A549 (cell line): ENCODE results near the gene NUDT16. TPM values are rescaled to one million over a fixed set of nuclear protein-coding genes. Genes with fewer than 3 reads are reported as not detected.

ENCODE experiments used
- ATAC-seq, 2 experiments: fragments of 200-7000 bp in 1 of 2; fragments of >200 bp in 1 of 2; cut with Nextera tagmentation in 1 of 2; cut with Tn5 transposase in 1 of 2; 3 replicates each; pipeline versions ENCODE4 v1.8.0 to v1.9.1; 2018 to 2020; ENCODE audit warnings: mild to moderate bottlenecking in 1 of 2, moderate library complexity in 1 of 2
- CTCF ChIA-PET: fragments of 300-600 bp; sonication (Branson Sonifier 250); formaldehyde crosslinking; extraction: SDS; loops from one replicate; lab custom pipeline; 2021; ENCODE audit warnings: antibody characterized with exemption, inconsistent platforms; lab: Yijun Ruan, JAX
- POLR2A ChIA-PET: fragments of 350-600 bp; formaldehyde crosslinking; extraction: SDS; loops from one replicate; lab custom pipeline; 2021; ENCODE audit warnings: antibody characterized with exemption, inconsistent platforms; lab: Yijun Ruan, JAX
- DNase-seq, 2 experiments: peaks; one replicate each; pipeline versions ENCODE4 v3.0.0 to v3.0.0-alpha.2; 2011 to 2016; ENCODE audit warnings: low read depth in 1 of 2, low spot score in 1 of 2
- FAIRE-seq: peaks from 2 replicates; lab custom pipeline; 2011; peaks lifted over from hg19 to GRCh38; lab: Jason Lieb, UNC
- H3K27ac ChIP-seq, 2 experiments: fragments of >200 bp; sonication (Bioruptor Twin); formaldehyde crosslinking; 3 replicates each; pipeline ENCODE4 v1.5.1; 2016 to 2017
- H3K4me1 ChIP-seq: fragments of >200 bp; sonication (Bioruptor Twin); formaldehyde crosslinking; 3 replicates; pipeline ENCODE4 v1.6.1; 2016
- H3K4me2 ChIP-seq: fragments of >200 bp; sonication (Bioruptor Twin); formaldehyde crosslinking; 3 replicates; pipeline ENCODE4 v1.6.1; 2016
- H3K4me3 ChIP-seq: fragments of >200 bp; sonication (Bioruptor Twin); formaldehyde crosslinking; 3 replicates; pipeline ENCODE4 v1.5.1; 2016
- H3K9me3 ChIP-seq: fragments of >200 bp; sonication (Bioruptor Twin); formaldehyde crosslinking; 3 replicates; pipeline ENCODE4 v1.6.1; 2016
- BHLHE40 ChIP-seq: IDR thresholded peaks from 2 replicates; pipeline ENCODE4 v1.6.1; 2012; ENCODE audit warnings: low read depth, low read length, inconsistent platforms
- CEBPB ChIP-seq, 2 experiments: fragments of >200 bp in 1 of 2; sonication (Bioruptor Twin) in 1 of 2; formaldehyde crosslinking in 1 of 2; IDR thresholded peaks; 2 replicates each; pipeline ENCODE4 v1.6.1; 2012 to 2016
- CHD2 ChIP-seq: fragments of 150-350 bp; IDR thresholded peaks from 2 replicates; pipeline ENCODE4 v1.6.1; 2014; ENCODE audit warnings: low read length; ENCODE audit not compliant: partially characterized antibody
- E2F6 ChIP-seq: IDR thresholded peaks from 2 replicates; pipeline ENCODE4 v1.6.1; 2012; ENCODE audit warnings: low read depth, borderline replicate concordance
- EHF ChIP-seq: fragments of 250-450 bp; sonication (Bioruptor Pico); IDR thresholded peaks from 2 replicates; pipeline ENCODE4 v1.5.0; 2020; ENCODE audit warnings: mild to moderate bottlenecking
- FOSB ChIP-seq: fragments of 250-450 bp; sonication (Bioruptor Pico); IDR thresholded peaks from 2 replicates; pipeline ENCODE4 v1.5.0; 2020; ENCODE audit warnings: mild to moderate bottlenecking, moderate library complexity
- FOXS1 ChIP-seq: fragments of 250-450 bp; sonication (Bioruptor Pico); IDR thresholded peaks from 2 replicates; pipeline ENCODE4 v1.5.0; 2020; ENCODE audit warnings: mild to moderate bottlenecking, moderate library complexity
- HES2 ChIP-seq: fragments of >200 bp; sonication (Bioruptor Twin); formaldehyde crosslinking; IDR thresholded peaks from 2 replicates; pipeline ENCODE4 v1.6.1; 2016
- JUNB ChIP-seq: fragments of >200 bp; sonication (Bioruptor Twin); formaldehyde crosslinking; IDR thresholded peaks from 2 replicates; pipeline ENCODE4 v1.6.1; 2016
- MAX ChIP-seq: IDR thresholded peaks from 2 replicates; pipeline ENCODE4 v1.6.1; 2012
- MYC ChIP-seq: IDR thresholded peaks from 2 replicates; pipeline ENCODE4 v1.6.1; 2012; ENCODE audit warnings: mild to moderate bottlenecking, inconsistent platforms, low read length, improper control_type of control experiment, borderline replicate concordance
- NPAS2 ChIP-seq: fragments of 250-450 bp; sonication (Bioruptor Pico); IDR thresholded peaks from 2 replicates; pipeline ENCODE4 v1.8.0; 2022; ENCODE audit warnings: mild to moderate bottlenecking, moderate library complexity, borderline replicate concordance
- PBX3 ChIP-seq: IDR thresholded peaks from 2 replicates; pipeline ENCODE4 v1.6.1; 2012
- PHF8 ChIP-seq: fragments of 200-600 bp; sonication (generic); IDR thresholded peaks from 2 replicates; pipeline ENCODE4 v1.6.1; 2016; ENCODE audit warnings: low read depth, mild to moderate bottlenecking, antibody characterized with exemption, moderate library complexity, borderline replicate concordance
- RAD21 ChIP-seq, 2 experiments: fragments of >200 bp in 1 of 2; sonication (Bioruptor Twin) in 1 of 2; formaldehyde crosslinking in 1 of 2; IDR thresholded peaks in 1 of 2; conservative IDR thresholded peaks in 1 of 2; 2 replicates in 1 of 2; 3 replicates in 1 of 2; pipeline ENCODE4 v1.6.1; 2012 to 2018; ENCODE audit warnings: inconsistent platforms in 1 of 2
- REST ChIP-seq: fragments of 200-600 bp; sonication (generic); IDR thresholded peaks from 2 replicates; pipeline ENCODE4 v1.6.1; 2016; ENCODE audit warnings: antibody characterized with exemption, mild to moderate bottlenecking, moderate library complexity
- RFX5 ChIP-seq: fragments of 450-650 bp; IDR thresholded peaks from 2 replicates; pipeline ENCODE4 v1.7.1; 2014; ENCODE audit warnings: antibody characterized with exemption, mild to moderate bottlenecking, moderate library complexity
- SMC3 ChIP-seq: fragments of >200 bp; sonication (Bioruptor Twin); formaldehyde crosslinking; IDR thresholded peaks from 3 replicates; pipeline ENCODE4 v1.6.1; 2018; ENCODE audit warnings: inconsistent platforms
- TP53 ChIP-seq: fragments of 250-450 bp; sonication (Bioruptor Pico); IDR thresholded peaks from 2 replicates; pipeline ENCODE4 v1.5.0; 2021; ENCODE audit warnings: mild to moderate bottlenecking, moderate library complexity
- ZSCAN20 ChIP-seq: fragments of 250-450 bp; sonication (Bioruptor Pico); IDR thresholded peaks from 2 replicates; pipeline ENCODE4 v1.8.0; 2022; ENCODE audit warnings: mild to moderate bottlenecking, moderate library complexity
- WGBS: methylation state at CpG from one replicate; pipeline ENCODE4 v1.1.6; 2017; ENCODE audit errors: missing lambda C conversion rate; 5-methylcytosine and 5-hydroxymethylcytosine counted together
- polyA plus RNA-seq, 4 experiments: library from polyadenylated mRNA; depleted of rRNA in 3 of 4; stranded (reverse); fragments of >200 nt; fragmentation: RNase III in 1 of 4; extraction: RNeasy Plus Mini Kit Qiagen cat#74134 plus additional on column Dnase treatment in 1 of 4; gene quantifications; 2 replicates in 3 of 4; 3 replicates in 1 of 4; pipeline ENCODE4 v1.2.3, GENCODE V29; 2011 to 2017

NUDT16 gene
- polyA plus RNA-seq, 2 of the 4 experiments (the other 2 are of a cell fraction), result 5.6 to 11.2 TPM

- no peak for DNase-seq
- Histone ChIP-seq H3K4me2 (no peak overlapping the region), H3K27ac (no peak overlapping the region), H3K4me3 (no peak overlapping the region), H3K4me1 (no peaks in the 10 kb centered on the region)
- CTCF ChIA-PET, result no interaction called here
- no peak for ATAC-seq
- POLR2A ChIA-PET, result no interaction called here
- FAIRE-seq, result no peak
- 42% methylated on average over 3 of the region's 3 CpGs for WGBS
- no peak for TF ChIP-seq TP53
- TF ChIP-seq RFX5, result no peak
- TF ChIP-seq FOSB (CRISPR knock-in tag), result no peak
- no peak for TF ChIP-seq RAD21 (conservative IDR thresholded peaks at IDR 0.05 in 1 of 2, IDR thresholded peaks at IDR 0.05 in 1 of 2)
- no peak for TF ChIP-seq FOXS1 (CRISPR knock-in tag)
- no peak for TF ChIP-seq NPAS2
- no peak for TF ChIP-seq PBX3
- no peak for TF ChIP-seq BHLHE40
- no peak for TF ChIP-seq CHD2
- TF ChIP-seq E2F6, result no peak
- no peak for TF ChIP-seq SMC3
- TF ChIP-seq CEBPB (IDR thresholded peaks at IDR 0.05), result no peak
- TF ChIP-seq JUNB, result no peak
- no peak for TF ChIP-seq MAX
- TF ChIP-seq HES2, result no peak
- no peak for TF ChIP-seq MYC
- no peak for TF ChIP-seq PHF8
- TF ChIP-seq, all 56 proteins: peak for 0
- no peaks in the 10 kb centered on the region for H3K9me3 ChIP-seq
These were observed 50.9 kb downstream of the NUDT16 start for GRCh38 chr3:131432441-131432840.

GRCh38 chr3:131435000-131435399 lies 53.4 kb downstream of the NUDT16 start:
- WGBS, result 81% methylated on average over 1 of the region's 1 CpG

More at GRCh38 chr3:131435000-131435399, 53.4 kb downstream of the NUDT16 start:
- Histone ChIP-seq H3K4me3 (no peak overlapping the region), H3K27ac (no peak overlapping the region), H3K4me2 (no peak overlapping the region), H3K4me1 (no peaks in the 10 kb centered on the region), H3K9me3 (no peaks in the 10 kb centered on the region)
- no peak for DNase-seq
- POLR2A ChIA-PET, result no interaction called here
- CTCF ChIA-PET, result interaction anchor here (0.7 kb wide), 1 partner anchor 11 kb away, joined by 4 read pairs; no protein-coding TSS in a partner anchor
- no peak for ATAC-seq
- FAIRE-seq, result no peak
- no peak for TF ChIP-seq ZSCAN20 (CRISPR knock-in tag)
- no peak for TF ChIP-seq EHF (CRISPR knock-in tag)
- TF ChIP-seq REST, result peak; percentile 59; the same call in 1 of the 2 replicates
- no peak for TF ChIP-seq RAD21 (conservative IDR thresholded peaks at IDR 0.05 in 1 of 2, IDR thresholded peaks at IDR 0.05 in 1 of 2)

Other genes starting within 250 kb of the NUDT16 start
- 209 and 215 TPM in 2 replicates for gene MRPL3, start 121.2 kb downstream of the NUDT16 start, polyA plus RNA-seq (2011; rRNA removed)
- 102 to 123 TPM (median 108 TPM) in 3 replicates for gene MRPL3, start 121.2 kb downstream of the NUDT16 start, polyA plus RNA-seq (2017; fragmentation: RNase III; extraction: RNeasy Plus Mini Kit Qiagen cat#74134 plus additional on column Dnase treatment)